VCaP (cell line): Measurements from ENCODE around the gene VASP.

Experiments
- H3K27ac ChIP-seq: fragments of 450-650 bp; 2 replicates; pipeline ENCODE4 v1.5.1; 2017
- CTCF ChIP-seq: fragments of 450-650 bp; conservative IDR thresholded peaks from 2 replicates; pipeline ENCODE4 v1.5.1; 2017; ENCODE audit warnings: mild to moderate bottlenecking, moderate library complexity

VASP gene

GRCh38 chr19:45495178-45495577, 12.1 kb upstream of the VASP start:
- no peak for TF ChIP-seq CTCF
- no peak overlapping the region for H3K27ac ChIP-seq

- TF ChIP-seq CTCF, result no peak
These were observed 10.8 kb upstream of the VASP start for GRCh38 chr19:45496349-45496953.

GRCh38 chr19:45497791-45498190, 9.5 kb upstream of the VASP start:
- no peak overlapping the region for H3K27ac ChIP-seq
- no peak for TF ChIP-seq CTCF

More at GRCh38 chr19:45496349-45496953, 10.8 kb upstream of the VASP start:
- H3K27ac ChIP-seq, result peak overlapping the region; percentile 81; the same call in 1 of the 2 replicates

GRCh38 chr19:45498411-45499195, 8.7 kb upstream of the VASP start, which contains the start of gene PPM1N:
TSS of gene PPM1N (plus strand) at chr19:45498443. CDS start at chr19:45498473, 30 bp downstream.
- TF ChIP-seq CTCF, result no peak
- peak within 1 kb of the TSS; percentile 81; the same call in 1 of the 2 replicates for H3K27ac ChIP-seq

GRCh38 chr19:45499196-45500180, 7.8 kb upstream of the VASP start:
- no peak overlapping the region for H3K27ac ChIP-seq
- TF ChIP-seq CTCF, result no peak

- H3K27ac ChIP-seq, result no peak overlapping the region
- no peak for TF ChIP-seq CTCF
These were observed 6.2 kb upstream of the VASP start for GRCh38 chr19:45500918-45501729.
